SHP77 (cell line): ENCODE measurements around the gene SRL.

Experiments used
- DNase-seq, 2 experiments: peaks; one replicate each; lab custom pipeline; 2025; lab: John Stamatoyannopoulos, UW

SRL gene

DNA sequence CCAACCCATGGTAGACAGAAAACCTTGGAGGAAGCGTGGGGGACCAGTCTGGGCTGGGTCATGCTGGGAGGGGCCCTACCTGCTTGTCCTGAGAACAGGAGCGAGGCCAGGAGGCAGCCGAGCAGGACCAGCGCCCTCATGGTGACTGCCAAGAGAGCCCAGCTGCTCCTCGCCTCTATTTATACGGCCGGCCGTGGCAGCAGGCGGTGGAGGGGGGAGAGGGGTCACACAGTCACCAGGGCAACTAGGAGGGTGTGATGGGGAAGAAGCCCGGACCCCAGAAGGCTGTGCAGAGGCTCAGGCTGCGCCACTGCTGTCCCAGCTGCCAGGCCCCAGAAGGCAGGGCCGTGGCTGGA, at the start of gene SRL:
Gene SRL, minus strand, starts transcription at position 153 of the 356 bp plus-strand sequence. Its CDS starts 13 bp downstream, at position 140.
- DNase-seq, result peak; percentile 36 to 61

DNA sequence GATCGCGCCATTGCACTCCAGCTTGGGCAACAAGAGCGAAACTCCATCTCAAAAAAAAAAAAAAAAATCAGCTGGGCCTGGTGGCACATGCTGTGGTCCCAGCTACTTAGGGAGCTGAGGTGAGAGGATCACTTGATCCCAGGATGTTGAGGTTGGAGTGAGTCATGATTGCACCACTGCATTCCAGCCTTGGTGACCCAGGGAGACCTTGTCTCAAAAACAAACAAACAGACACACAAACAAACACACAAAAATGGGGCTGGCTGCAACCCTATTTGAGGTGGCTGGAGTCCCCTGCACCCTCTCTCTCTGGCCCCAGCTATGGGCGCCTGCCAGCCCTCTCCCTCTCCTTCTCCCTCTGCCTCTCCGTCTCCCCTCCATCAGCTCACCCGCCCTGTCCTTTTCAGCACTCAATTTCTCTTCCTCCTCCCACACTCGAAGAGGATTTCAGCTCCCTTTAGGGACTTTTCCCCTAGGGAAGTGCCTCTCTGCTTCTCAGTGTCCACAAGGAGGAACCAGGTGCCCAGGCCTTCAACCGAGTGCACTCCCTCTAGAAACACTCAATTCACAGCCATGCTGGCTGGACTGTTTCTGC, 48.5 kb upstream of the SRL start:
- DNase-seq, result no peak

DNA sequence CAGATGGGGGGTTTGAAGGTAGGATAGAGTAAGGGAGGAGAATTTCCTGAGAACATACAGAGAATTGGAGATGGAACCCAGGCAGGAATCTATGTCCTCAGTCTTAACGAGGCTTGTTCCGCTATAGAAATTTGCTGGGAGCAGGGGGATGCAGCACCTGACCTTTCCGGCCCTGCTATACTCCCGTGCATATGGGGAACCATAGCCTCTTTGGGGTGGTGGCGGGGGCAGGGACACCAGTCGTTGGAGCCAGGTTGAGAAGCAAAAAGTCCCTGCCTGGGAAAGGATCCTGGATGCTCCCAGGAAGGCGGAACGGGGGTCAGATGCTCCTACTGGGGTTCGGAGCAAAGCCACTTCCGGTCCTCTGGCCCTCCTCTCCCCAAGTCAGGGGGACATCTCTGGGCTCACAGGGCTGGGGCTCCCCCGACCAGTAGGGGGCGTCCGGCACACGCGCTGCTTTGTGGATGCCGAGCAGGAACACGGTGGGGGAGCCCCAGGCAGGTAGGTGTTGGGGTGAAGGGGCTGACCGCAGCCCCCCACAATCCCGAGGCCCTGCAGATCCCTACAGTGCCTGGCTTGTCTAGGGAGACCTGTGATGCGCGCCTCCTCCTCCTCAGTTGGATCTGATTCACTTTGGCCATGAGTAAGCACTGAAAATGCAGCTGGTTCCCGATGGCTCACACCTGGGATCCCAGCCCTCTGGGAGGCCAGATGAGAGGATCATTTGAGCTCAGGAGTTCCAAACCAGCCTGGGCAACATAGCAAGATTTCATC, 46.5 kb upstream of the SRL start:
- DNase-seq, result peak; percentile 68 to 73

DNA sequence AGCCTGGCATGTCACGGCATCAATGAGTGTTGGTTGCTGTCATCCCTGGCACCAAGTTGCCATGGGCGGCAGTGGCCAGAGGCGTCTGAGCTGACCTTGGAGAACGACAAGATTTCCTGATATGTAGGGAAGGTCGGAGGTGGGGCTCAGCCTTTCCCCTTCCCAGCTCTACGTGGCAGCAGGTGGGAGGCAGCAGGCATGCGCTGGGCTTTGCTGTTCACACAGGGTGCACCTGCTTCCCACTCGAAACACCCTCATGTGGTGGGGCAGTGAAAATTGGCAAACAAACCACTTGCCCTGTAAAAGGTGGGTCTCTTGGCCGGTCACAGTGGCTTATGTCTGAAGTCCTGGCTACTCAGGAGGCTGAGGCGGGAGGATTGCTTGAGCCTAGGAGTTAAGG, 43.3 kb upstream of the SRL start:
- peak; percentile 45 to 55 for DNase-seq

DNA sequence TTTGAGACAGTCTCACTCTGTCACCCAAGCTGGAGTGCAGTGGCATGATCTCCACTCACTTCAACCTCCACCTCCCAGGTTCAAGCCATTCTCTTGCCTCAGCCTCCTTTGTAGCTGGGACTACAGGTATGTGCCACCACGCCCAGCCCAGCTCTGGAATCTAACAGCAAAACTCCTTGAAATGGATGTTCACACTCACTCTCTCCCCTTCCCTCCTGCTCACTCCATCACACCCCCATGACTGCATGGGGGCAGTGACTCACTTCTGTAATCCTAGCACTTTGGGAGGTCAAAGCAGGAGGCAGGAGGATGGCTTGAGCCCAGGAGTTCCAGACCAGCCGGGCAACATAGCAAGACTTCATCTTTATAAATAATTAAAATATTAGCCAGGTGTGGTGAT, 42.1 kb upstream of the SRL start:
- no peak for DNase-seq

DNA sequence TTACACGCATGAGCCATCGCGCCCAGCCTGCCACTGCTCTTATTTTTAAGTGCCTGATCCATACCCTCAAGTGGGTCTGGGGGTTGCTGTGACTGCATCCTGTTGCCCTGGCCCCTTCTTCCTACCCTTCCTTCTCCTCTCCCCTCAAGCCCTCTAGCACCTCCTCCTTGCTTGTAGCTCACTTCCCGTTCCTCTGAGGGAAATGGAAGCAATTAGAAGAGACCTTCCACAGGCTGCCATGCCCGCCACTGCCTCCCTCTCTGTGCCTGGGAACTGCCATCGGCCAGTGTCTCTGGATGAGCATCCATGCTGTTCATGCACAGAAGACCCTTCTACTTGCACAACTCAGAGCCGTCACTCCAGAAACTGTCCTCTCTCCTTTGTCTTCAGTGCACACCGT, 41.6 kb upstream of the SRL start:
- no peak for DNase-seq

DNA sequence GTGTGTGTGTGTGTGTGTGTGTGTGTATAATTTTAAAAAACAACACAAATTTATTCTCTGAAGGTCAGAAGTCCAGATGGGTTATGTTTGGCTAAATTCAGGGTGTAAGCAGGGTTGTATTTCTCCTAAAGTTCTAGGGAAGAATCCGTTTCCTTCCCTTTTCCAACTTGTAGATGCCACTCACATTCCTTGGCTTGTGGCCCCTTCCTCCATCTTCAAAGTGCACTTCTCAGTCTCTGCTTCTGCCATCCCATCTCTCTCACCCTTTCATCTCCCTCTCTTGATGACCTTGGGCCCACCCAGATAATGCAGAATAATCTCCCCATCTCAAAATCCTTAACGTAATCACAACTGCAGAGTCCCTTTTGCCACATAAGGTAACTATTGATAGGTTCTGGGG, 38.7 kb upstream of the SRL start:
- DNase-seq, result no peak

DNA sequence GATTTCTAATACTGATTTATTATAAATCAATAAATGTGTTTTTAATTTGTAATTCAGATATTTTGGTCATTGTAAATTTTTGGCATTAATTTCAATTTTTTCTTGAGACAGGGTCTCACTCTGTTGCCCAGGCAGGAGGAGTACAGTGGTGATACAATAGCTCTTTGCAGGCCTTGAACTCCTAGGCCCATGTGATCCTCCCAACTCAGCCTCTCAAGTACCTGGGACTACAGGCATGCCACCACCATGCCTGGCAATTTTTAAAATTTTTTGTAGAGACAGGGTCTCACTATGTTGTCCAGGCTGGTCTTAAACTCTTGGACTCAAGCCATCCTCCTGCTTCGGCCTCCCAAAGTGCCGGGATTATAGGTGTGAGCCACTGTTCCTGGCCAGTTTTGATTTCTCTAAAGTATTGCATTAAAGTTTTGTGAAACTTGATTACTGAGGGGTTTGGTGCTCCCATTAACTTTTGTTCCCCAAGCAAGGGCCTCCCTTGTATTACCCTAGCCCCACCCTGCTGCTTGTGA, 36.2 kb upstream of the SRL start:
- no peak for DNase-seq

DNA sequence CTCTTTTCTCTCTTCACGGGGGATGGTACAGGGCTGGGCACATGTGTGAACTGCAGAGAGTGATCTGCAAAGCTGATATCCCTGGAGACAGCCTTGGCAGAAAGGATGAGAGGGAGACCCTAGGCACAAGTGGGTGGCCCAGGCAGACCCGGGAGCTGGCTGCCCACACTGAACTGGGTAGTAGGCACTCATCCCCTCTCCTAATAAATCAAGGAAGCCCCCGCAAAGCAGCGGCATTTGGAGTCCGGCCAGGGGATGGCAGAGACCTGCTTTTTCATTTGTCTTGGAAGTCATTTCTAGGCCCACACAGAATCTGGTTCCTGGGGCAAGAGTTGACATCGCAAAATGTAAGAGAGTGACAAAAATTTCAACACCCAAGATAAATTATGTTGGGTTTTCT, 34.0 kb upstream of the SRL start:
- DNase-seq, result no peak

DNA sequence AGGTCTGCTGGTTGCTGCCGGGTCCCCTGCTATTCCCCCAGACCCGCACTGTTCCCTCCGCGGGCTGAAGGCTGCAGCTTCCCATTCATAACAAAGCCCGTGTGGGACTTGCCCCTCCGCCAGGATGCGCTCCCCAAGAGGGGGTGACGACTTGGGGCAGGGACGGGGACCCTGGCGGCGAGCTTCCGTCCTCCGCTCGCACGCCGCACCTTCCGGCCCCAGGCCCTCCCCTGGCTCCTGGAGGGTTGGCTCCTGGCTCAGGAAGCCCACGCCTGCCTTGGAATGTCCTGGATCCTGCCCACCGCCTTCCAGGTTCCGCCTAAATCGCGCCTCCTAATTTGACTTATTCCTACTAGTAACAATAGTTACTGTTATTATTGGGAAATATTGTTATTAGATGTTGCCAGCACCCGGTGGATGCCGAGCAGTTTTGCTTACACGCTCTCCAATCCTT, 32.0 kb upstream of the SRL start:
- DNase-seq, result peak; percentile 35 to 45

DNA sequence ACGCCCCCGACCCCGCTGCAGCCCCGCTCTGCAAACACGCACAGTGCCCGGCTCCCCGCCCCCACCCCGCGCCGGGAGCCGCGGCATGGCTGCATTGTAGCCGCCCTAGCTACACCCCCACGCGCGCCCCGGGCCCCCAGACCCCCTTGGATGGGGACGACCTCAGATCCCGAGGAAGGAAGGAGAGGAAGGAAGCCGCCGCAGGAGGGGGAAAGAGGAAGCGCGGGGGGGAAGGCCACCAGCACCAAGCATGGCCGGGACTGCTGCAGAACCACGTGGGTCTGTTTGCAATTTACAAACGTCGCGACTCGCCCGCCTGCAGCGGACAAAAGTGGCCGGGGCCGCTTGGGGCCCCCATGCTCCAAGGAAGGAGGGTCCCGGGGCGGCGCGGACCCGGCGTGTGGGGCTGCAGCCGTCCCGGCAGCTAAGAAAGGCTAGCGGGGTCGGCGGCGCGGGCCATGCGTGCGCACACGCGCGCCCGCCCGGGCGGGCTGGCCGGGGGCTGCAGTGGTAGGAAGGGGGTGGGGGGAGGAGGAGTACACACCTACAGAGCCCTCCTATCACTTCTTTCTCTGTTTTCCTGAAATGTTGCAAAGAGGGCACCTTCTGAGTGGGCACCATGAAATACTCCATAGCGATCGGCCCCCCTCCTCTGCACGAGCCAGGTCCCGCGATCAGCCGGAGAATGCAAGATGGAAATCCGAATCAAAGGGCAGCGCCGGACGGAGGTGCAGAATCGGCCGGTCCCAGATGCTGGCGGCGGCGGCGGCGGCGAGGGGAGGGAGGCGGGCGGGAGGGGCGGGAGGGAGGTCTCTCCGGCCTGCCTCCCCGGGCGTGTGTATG, 30.5 kb upstream of the SRL start:
- peak in 1 of 2 experiments; percentile 31 for DNase-seq

DNA sequence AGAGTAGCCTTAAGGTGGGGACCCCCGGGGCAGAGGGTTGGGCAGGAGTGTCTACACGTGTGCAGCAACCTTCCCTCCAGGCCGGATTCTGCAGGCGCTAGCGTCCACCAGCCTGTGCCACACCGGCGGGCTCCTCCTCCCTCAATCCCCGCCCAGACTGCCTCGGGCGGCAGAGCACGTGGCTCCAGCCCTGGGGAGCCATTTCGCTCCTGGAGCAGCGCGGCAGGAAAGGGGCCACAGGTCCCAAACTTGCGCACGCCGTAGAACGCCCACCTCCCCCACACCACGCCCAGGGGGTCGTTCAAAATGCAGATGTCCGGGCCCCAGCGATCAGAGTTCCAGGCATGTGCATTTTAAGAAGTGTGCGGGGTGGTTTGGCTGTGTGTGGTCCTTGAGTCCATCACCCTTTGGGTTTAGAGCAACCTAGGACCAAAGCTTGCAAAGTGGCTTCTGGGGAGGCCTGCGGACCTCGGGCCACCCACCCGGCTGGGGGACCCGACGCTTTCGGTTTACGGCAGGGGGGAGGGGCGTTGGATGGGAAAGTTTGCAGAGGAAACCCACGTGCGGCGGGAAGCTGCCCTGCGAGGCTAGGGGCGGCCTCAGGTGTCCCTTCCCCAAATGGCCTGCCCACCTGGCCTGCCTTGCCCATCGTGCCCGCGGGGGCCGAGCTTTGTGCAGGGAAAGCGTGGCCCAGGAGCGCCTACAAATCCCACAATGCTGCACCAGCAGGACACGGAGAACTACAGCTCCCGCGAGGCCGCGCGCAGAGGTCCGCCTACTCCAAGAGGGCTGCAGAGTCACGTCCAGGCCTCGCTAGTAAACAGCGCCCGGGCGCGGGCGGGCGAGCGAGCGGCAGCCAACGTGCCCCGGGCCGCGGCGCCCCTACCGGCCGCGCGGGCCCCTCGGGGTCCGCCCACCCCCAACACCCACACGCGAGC, 29.6 kb upstream of the SRL start:
- peak; percentile 84 to 92 for DNase-seq

DNA sequence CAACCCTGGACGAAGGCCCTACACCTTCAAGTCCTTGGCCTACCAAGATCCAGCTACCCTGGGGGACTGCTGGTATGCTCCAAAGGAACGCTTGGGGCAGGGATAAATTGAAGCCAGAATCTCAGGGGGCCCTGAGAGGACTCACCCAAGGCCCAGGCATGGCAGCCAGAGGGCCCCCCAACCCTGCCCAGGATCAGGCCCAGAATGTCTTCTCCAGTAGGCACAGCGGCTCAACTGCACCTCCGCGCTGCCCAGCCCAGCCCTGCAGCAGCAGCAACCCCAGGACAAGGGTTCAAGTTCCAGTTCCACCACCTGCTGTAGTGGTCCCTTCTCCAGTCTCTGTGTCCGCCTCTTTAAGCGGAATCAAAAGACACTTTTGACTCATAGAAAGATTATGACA, 28.7 kb upstream of the SRL start:
- DNase-seq, result no peak

DNA sequence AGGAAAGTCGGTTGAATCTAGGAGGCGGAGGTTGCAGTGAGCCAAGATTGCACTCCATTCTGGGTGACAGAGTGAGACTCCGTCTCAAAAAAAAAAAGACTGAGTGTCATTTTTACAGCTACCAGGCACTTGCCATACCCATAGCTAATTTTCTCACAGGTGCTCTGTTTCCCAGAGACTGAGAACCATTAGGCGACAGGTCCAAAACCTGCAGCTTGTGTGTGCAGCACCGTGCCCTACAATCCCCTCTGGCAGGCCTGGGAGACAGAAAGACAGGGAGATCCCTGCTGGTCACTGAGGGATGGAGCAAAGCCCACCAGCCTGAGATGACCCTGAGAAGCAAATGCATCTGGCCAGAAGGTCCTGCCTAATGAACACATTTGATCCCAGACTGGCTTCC, 28.2 kb upstream of the SRL start:
- DNase-seq, result no peak

DNA sequence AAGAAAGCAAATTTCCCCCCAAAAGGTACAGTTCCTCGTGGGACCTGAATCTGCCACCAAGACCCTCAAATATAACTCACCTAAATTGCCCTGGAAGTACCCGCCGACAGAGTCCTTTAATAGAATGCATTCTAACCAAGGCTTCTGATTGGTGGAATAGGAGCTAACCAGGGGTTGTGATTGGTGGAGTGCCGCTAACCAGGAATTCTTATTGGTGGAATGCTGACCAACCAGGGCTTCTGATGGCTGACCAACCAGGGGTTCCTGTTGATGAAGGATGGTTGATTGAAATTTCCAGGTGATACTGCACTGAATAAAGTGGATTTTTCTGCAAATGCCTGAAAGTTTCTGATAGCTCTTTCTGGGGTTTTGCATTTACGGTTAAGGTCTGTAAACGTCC, 24.5 kb upstream of the SRL start:
- DNase-seq, result peak in 1 of 2 experiments; percentile 21

DNA sequence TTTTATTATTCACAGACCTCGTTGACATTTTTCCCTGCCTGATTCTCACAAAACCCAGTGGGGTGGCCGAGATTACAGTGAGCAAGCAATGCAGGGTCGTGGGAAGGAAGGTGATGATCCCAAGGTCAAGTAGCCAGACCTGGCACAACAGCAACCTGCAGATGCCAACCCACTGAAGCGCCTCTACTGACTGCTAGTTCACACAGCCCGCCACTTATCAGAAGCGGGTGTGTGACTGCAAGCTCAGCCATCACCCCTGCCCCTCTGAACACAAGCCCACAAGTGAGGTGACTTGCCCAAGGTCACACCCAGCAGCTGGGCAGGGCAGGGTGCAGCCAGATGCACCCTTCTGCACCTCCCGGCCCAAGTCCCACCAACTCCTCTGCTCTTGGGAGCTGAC, 23.8 kb upstream of the SRL start:
- DNase-seq, result no peak

DNA sequence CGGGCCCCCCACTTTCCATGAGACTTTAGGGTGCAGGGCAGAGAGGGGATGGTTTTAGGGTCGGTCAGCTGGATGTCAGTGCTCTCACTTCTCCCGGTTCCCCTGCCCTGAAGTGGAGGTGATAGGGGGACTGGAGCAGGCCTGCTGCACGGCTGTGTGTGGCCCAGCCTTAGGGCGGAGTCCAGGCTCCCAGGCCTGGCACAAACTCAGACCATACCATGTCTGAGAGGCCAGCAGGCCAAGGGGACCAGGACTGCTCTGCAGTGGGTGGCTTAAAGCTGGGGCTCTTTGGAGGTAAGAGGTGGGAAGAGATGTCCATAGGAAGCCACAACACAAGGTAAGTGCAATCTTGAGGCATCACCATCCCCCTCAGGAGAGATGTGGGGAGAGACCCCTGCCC, 22.7 kb upstream of the SRL start:
- DNase-seq, result no peak

DNA sequence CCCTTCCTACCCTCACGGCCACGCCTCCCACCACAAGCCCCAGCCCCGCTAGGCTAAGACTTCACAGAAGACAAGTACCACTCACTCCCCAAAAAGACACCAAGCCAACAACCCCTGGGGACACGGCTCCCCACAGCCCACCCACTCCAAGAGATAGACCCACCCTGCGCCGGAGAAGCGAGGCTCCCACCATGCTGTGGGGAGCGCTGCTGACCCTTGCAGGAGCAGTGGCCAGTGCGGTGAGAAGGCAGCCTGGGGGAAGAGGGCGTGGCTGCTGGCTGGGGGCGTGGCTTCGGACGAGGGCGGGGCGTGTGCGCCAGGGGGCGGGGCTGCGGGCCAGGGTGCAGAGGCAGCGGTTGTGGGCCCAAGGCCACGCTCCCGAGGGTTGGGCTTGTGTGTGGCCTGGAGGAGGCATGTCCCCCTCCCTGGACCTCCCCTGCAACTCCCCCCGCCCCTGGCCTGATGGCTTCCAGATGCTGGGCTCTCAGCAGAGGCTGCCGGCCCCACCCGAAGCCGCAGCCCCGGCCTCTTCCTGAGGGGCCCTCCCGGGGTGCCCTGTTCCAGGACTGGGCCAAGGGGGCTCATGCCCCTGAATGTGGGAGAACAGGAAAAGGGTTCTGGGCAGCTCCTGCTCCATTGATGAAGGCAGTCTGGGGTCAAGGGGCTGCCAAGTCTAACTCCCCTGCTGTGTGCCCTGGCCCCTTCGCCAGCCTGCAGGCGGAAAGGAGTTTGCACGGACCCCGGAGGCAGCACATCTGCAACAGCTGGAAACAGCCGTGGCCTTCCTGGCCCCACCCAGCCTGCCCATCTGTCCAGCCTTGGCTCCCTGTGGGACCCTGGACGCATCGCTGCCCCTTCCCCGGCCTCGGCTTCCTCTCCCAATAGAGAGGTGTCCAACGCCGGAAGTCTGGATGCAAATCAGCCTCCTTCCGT, 21.9 kb upstream of the SRL start:
- DNase-seq, result no peak

DNA sequence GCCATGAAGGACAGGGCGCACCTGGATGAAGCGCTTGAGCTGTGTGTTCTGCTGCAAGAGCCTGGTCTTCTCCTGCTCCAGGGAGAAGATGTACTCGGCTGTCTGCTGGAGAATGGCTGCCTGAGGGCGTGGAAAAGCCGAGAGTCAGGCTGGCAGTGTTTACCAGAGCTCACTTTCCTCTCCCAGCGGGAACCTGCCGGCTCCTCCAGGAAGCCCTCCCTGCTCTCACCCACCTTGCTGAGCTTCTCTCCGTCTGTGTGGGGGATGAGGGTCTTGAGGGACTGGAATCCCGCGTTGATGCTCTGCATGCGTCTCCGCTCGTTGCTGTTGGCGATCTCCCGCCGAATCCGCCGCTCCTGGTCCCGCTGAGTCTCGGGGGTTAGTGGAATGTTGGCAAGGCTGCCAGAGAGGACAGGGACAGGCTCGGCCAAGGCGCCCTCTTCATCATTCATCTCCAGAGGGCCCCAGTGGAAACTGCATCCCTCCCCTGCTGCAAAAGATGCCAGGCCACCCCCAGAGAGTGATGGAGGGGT, 20.5 kb upstream of the SRL start:
- DNase-seq, result no peak

DNA sequence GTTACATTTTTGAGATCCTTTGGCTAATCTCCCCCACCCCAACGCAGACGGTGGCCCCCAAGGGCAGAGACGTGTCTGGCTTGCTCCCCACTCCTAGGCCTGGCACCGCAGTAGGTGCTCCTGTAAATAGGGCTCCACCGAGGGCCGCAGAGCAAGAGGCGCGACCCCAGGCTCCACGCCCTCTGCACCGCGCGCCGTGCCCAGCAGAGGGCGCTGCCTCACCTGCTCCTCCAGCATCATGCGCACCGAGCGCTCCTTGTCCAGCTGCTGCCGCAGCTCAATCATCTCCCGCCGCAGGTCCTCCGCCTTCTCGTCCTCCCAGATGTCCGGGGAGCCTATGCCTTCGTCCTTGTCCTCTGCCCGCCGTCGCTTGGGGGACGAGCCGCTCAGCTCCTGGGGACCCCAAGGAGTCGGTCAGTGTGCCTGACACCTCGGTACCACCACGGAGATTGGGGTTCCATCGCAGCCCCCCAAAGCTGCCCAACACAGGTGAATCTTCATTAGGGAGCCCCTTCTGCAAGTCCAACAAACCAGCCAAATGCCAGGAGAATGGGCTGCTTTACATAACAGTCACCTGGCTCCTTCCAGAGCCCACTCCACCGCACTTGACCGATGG, 19.8 kb upstream of the SRL start:
- peak; percentile 56 to 61 for DNase-seq
